Limb (tissue), 2 donors: ENCODE measurements around the gene GLYR1.
A peak's percentile ranks its signal among the peaks of the same experiment; 100 is the strongest.

Source experiments
- DNase-seq, 2 donors: peaks; one replicate each; pipeline ENCODE4 v3.0.0-alpha.2; 2016; ENCODE audit errors: extremely low spot score in 2 of 2

GLYR1 gene

GRCh38 chr16:4806280-4806679 lies 40.8 kb downstream of the GLYR1 start:
- DNase-seq: no peak

GRCh38 chr16:4805231-4805630 lies 41.9 kb downstream of the GLYR1 start:
- no peak for DNase-seq

GRCh38 chr16:4803898-4804762 lies 43.0 kb downstream of the GLYR1 start:
- no peak for DNase-seq

GRCh38 chr16:4803401-4803844 lies 43.7 kb downstream of the GLYR1 start:
- DNase-seq: no peak

GRCh38 chr16:4802659-4803287 lies 44.3 kb downstream of the GLYR1 start:
- DNase-seq: peak; percentile 92 to 94

GRCh38 chr16:4801962-4802658 lies 45.0 kb downstream of the GLYR1 start, which contains the start of gene ROGDI:
Gene ROGDI, minus strand, starts transcription at chr16:4802633. Its CDS starts 62 bp downstream, at chr16:4802571.
- DNase-seq: peak; percentile 23 to 73

GRCh38 chr16:4801051-4801961 lies 45.8 kb downstream of the GLYR1 start:
- DNase-seq: no peak

- no peak for DNase-seq
Measured at GRCh38 chr16:4800290-4801041, 46.6 kb downstream of the GLYR1 start.

- DNase-seq: no peak
Measured at GRCh38 chr16:4799171-4799855, 47.8 kb downstream of the GLYR1 start.

GRCh38 chr16:4798456-4798855 lies 48.6 kb downstream of the GLYR1 start:
- DNase-seq: no peak

GRCh38 chr16:4797805-4798252 lies 49.3 kb downstream of the GLYR1 start:
- no peak for DNase-seq

- no peak for DNase-seq
Measured at GRCh38 chr16:4796982-4797804, 49.9 kb downstream of the GLYR1 start.

GRCh38 chr16:4795828-4796572 lies 51.1 kb downstream of the GLYR1 start:
- no peak for DNase-seq

- no peak for DNase-seq
Measured at GRCh38 chr16:4795181-4795827, 51.8 kb downstream of the GLYR1 start, which contains the start of gene SMIM22. Gene SMIM22, plus strand, starts transcription at chr16:4795369. Its CDS starts 366 bp downstream, at chr16:4795735.

- DNase-seq: no peak
Measured at GRCh38 chr16:4792951-4793513, 54.1 kb downstream of the GLYR1 start.

GRCh38 chr16:4790871-4791270 lies 56.2 kb downstream of the GLYR1 start:
- no peak for DNase-seq

GRCh38 chr16:4790261-4790660 lies 56.8 kb downstream of the GLYR1 start:
- no peak for DNase-seq
